Fibroblast of lung (primary cell): ENCODE results near the gene CCDC78. TPM values are rescaled to one million over a fixed set of nuclear protein-coding genes. Genes with fewer than 3 reads are reported as not detected.

Experiments used
- DNase-seq, 2 donors: peaks; one replicate each; pipeline versions ENCODE4 v3.0.0 to v3.0.0-alpha.2; 2010; ENCODE audit warnings: low read depth in 2 of 2
- H2AFZ ChIP-seq: 2 replicates; pipeline ENCODE4 v1.5.1; 2012; ENCODE audit warnings: low read length, control low read depth, inconsistent platforms
- H3K27ac ChIP-seq: 2 replicates; pipeline ENCODE4 v1.5.1; 2011; ENCODE audit warnings: low read length, control low read depth; ENCODE audit not compliant: insufficient read depth
- H3K27me3 ChIP-seq: 2 replicates; pipeline ENCODE4 v1.5.1; 2011; ENCODE audit warnings: mild to moderate bottlenecking, low read length; ENCODE audit not compliant: control insufficient read depth, insufficient read depth
- H3K36me3 ChIP-seq: 2 replicates; pipeline ENCODE4 v1.5.1; 2011; ENCODE audit warnings: low read length; ENCODE audit not compliant: control insufficient read depth, insufficient read depth
- H3K4me1 ChIP-seq: 2 replicates; pipeline ENCODE4 v1.5.1; 2011; ENCODE audit warnings: low read length; ENCODE audit not compliant: control insufficient read depth, insufficient read depth; ENCODE audit errors: extremely low read depth
- H3K4me2 ChIP-seq: 2 replicates; pipeline ENCODE4 v1.5.1; 2011; ENCODE audit warnings: low read length, control low read depth; ENCODE audit not compliant: insufficient read depth; ENCODE audit errors: extremely low read depth
- H3K4me3 ChIP-seq, 4 experiments: fragments of 200-600 bp in 1 of 4; sonication (generic) in 1 of 4; replicated peaks in 1 of 4; 2 replicates each; pipeline ENCODE4 v1.5.1; 2011 to 2016; ENCODE audit warnings: low read length in 4 of 4, low read depth in 3 of 4, mild to moderate bottlenecking in 3 of 4, control low read depth in 2 of 4, inconsistent platforms in 1 of 4, mixed read lengths in 1 of 4; ENCODE audit not compliant: insufficient read depth in 1 of 4; ENCODE audit errors: control extremely low read depth in 1 of 4
- H3K79me2 ChIP-seq: 2 replicates; pipeline ENCODE4 v1.5.1; 2012; ENCODE audit warnings: mild to moderate bottlenecking, low read length, inconsistent platforms; ENCODE audit not compliant: control insufficient read depth, insufficient read depth
- H3K9ac ChIP-seq: 2 replicates; pipeline ENCODE4 v1.5.1; 2011; ENCODE audit warnings: mild to moderate bottlenecking, low read length, control low read depth; ENCODE audit not compliant: insufficient read depth
- H3K9me3 ChIP-seq: 2 replicates; pipeline ENCODE4 v1.5.1; 2012; ENCODE audit warnings: low read depth, low read length; ENCODE audit not compliant: control insufficient read depth, insufficient read depth
- H4K20me1 ChIP-seq: 2 replicates; pipeline ENCODE4 v1.5.1; 2011; ENCODE audit warnings: low read length; ENCODE audit not compliant: control insufficient read depth, insufficient read depth; ENCODE audit errors: extremely low read depth
- CTCF ChIP-seq, 2 donors: IDR thresholded peaks in 1 of 2; conservative IDR thresholded peaks in 1 of 2; 1 replicate in 1 of 2; 2 replicates in 1 of 2; pipeline ENCODE4 v1.5.1; 2011 to 2012; ENCODE audit warnings: low read length in 2 of 2, control low read depth in 1 of 2, inconsistent platforms in 1 of 2, low read depth in 1 of 2, mild to moderate bottlenecking in 1 of 2
- EZH2 ChIP-seq: IDR thresholded peaks from 2 replicates; pipeline ENCODE4 v1.5.1; 2012; ENCODE audit warnings: low read length, control low read depth, mild to moderate bottlenecking; ENCODE audit errors: missing control alignments
- polyA plus RNA-seq, 2 donors: library from polyadenylated mRNA; depleted of rRNA in 1 of 2; stranded (reverse) in 1 of 2; unstranded in 1 of 2; fragments of >200 nt; gene quantifications; 2 replicates each; pipeline ENCODE4 v1.2.1, GENCODE V29; 2011 to 2012; ENCODE audit warnings: missing spikeins in 1 of 2
- total RNA-seq: library from RNA; depleted of rRNA; stranded (reverse); fragments of >200 nt; gene quantifications from 2 replicates; pipeline ENCODE4 v1.2.1, GENCODE V29; 2014

Gene CCDC78
- total and polyA plus RNA-seq, 2 donors (not counting 1 experiment from before 2014, with no cell fraction given), result 0.50 to 1.8 TPM

- no peak overlapping the region for H3K4me3 ChIP-seq
- no peak overlapping the region for H3K4me2 ChIP-seq
- H2AFZ ChIP-seq, result no peak overlapping the region
- H3K36me3 ChIP-seq, result no peaks in the 10 kb centered on the region
- TF ChIP-seq CTCF (conservative IDR thresholded peaks at IDR 0.05 in 1 of 2, IDR thresholded peaks at IDR 0.05 in 1 of 2; ENCODE audit: low read depth in 1 of 2, low read length in 2 of 2) (no peak), EZH2 (no peak)
- H3K4me1 ChIP-seq, result no peaks in the 10 kb centered on the region
- H3K9ac ChIP-seq, result no peak overlapping the region
- H3K27ac ChIP-seq, result no peak overlapping the region
- peaks cover 9% of the 10 kb centered on the region for H3K27me3 ChIP-seq
- peak; percentile 55 to 80 for DNase-seq
- H3K79me2 ChIP-seq, result no peaks in the 10 kb centered on the region
- no peaks in the 10 kb centered on the region for H4K20me1 ChIP-seq
- no peaks in the 10 kb centered on the region for H3K9me3 ChIP-seq
These were observed 22.8 kb upstream of the CCDC78 start for GRCh38 chr16:749010-749409.

- Histone ChIP-seq H3K79me2 (no peaks in the 10 kb centered on the region), H4K20me1 (no peaks in the 10 kb centered on the region)
These were observed 21.9 kb upstream of the CCDC78 start for GRCh38 chr16:747978-748746.

GRCh38 chr16:746637-747036, 20.4 kb upstream of the CCDC78 start:
- Histone ChIP-seq H3K9me3 (no peaks in the 10 kb centered on the region), H4K20me1 (no peaks in the 10 kb centered on the region), H3K4me3 (no peak overlapping the region), H3K79me2 (no peaks in the 10 kb centered on the region), H3K9ac (no peak overlapping the region), H3K36me3 (no peaks in the 10 kb centered on the region), H3K27me3 (peaks cover 7% of the 10 kb centered on the region), H3K27ac (no peak overlapping the region), H3K4me1 (no peaks in the 10 kb centered on the region), H2AFZ (no peak overlapping the region), H3K4me2 (no peak overlapping the region)
- DNase-seq, result no peak
- TF ChIP-seq CTCF (conservative IDR thresholded peaks at IDR 0.05 in 1 of 2, IDR thresholded peaks at IDR 0.05 in 1 of 2; ENCODE audit: low read depth in 1 of 2, low read length in 2 of 2) (no peak), EZH2 (no peak)

More at GRCh38 chr16:747978-748746, 21.9 kb upstream of the CCDC78 start:
- Histone ChIP-seq H3K4me1 (no peaks in the 10 kb centered on the region), H3K27me3 (peaks cover 9% of the 10 kb centered on the region), H3K36me3 (no peaks in the 10 kb centered on the region), H3K4me3 (no peak overlapping the region), H3K4me2 (no peak overlapping the region), H2AFZ (no peak overlapping the region), H3K9ac (no peak overlapping the region), H3K9me3 (no peaks in the 10 kb centered on the region), H3K27ac (no peak overlapping the region)
- TF ChIP-seq EZH2, result no peak
- TF ChIP-seq CTCF (conservative IDR thresholded peaks at IDR 0.05 in 1 of 2, IDR thresholded peaks at IDR 0.05 in 1 of 2; ENCODE audit: low read depth in 1 of 2, low read length in 2 of 2), result no peak
- no peak for DNase-seq
